ENCODE results near the gene CSNK1D. TPM values are rescaled to one million over a fixed set of nuclear protein-coding genes. Genes with fewer than 3 reads are reported as not detected.

Gene CSNK1D
- total and polyA plus RNA-seq, 9 donors: 46.0 to 160 (median 121) TPM

- Histone ChIP-seq H3K27ac (peak overlapping the region; percentile 65 to 67), H3K4me3 (no peak overlapping the region), H3K36me3 (no peaks in the 10 kb centered on the region), H3K4me1 (ENCODE audit: insufficient read depth) (peaks cover 61% of the 10 kb centered on the region), H3K27me3 (no peaks in the 10 kb centered on the region), H3K9me3 (no peaks in the 10 kb centered on the region)
- no peak for TF ChIP-seq POLR2A (IDR thresholded peaks at IDR 0.05)
- no peak for TF ChIP-seq EP300 (IDR thresholded peaks at IDR 0.05)
- TF ChIP-seq CTCF (IDR thresholded peaks at IDR 0.05): no peak
- DNase-seq: peak in 4 of 5 donors; percentile 57 to 78 (median 72)
- intact Hi-C loops (cut with DNase I): loop anchor here in 2 of 4 donors (1.0 to 10.0 kb wide), 2 partner anchors 12 to 83 kb away; no protein-coding TSS in a partner anchor
- WGBS, 3 donors: 28 to 32% (median 29%) methylated on average over 26 to 27 of the region's 27 CpGs
Observed at GRCh38 chr17:82241183-82241925, 32.1 kb downstream of the CSNK1D start.

GRCh38 chr17:82240506-82241182 lies 32.9 kb downstream of the CSNK1D start:
- intact Hi-C loops (cut with DNase I): loop anchor here in 2 of 4 donors (1.0 to 10.0 kb wide), 2 partner anchors 13 to 84 kb away; no protein-coding TSS in a partner anchor
- H3K27ac ChIP-seq: peak overlapping the region; percentile 65 to 67
- DNase-seq: peak in 2 of 5 donors; percentile 40 to 53

GRCh38 chr17:82239926-82240505 lies 33.5 kb downstream of the CSNK1D start:
- H3K4me1 ChIP-seq (ENCODE audit: insufficient read depth): peaks cover 65% of the 10 kb centered on the region
- H3K27ac ChIP-seq: peak overlapping the region; percentile 65 to 67
- DNase-seq: peak in 3 of 5 donors; percentile 19 to 60 (median 51)
- no peaks in the 10 kb centered on the region for H3K27me3 ChIP-seq
- no peaks in the 10 kb centered on the region for H3K36me3 ChIP-seq
- no peak overlapping the region for H3K4me3 ChIP-seq
- no peaks in the 10 kb centered on the region for H3K9me3 ChIP-seq
- TF ChIP-seq EP300 (IDR thresholded peaks at IDR 0.05) (no peak), CTCF (IDR thresholded peaks at IDR 0.05) (no peak), POLR2A (IDR thresholded peaks at IDR 0.05) (no peak)
- intact Hi-C loops (cut with DNase I): loop anchor here in 3 of 4 donors (5.0 to 10.0 kb wide), 3 partner anchors 55 to 85 kb away; no protein-coding TSS in a partner anchor
- WGBS, 3 donors: 45 to 74% (median 71%) methylated on average over 21 to 22 of the region's 22 CpGs

More at GRCh38 chr17:82240506-82241182, 32.9 kb downstream of the CSNK1D start:
- Histone ChIP-seq H3K9me3 (no peaks in the 10 kb centered on the region), H3K4me3 (no peak overlapping the region), H3K27me3 (no peaks in the 10 kb centered on the region), H3K36me3 (no peaks in the 10 kb centered on the region), H3K4me1 (ENCODE audit: insufficient read depth) (peaks cover 65% of the 10 kb centered on the region)
- TF ChIP-seq POLR2A (IDR thresholded peaks at IDR 0.05): no peak
- no peak for TF ChIP-seq CTCF (IDR thresholded peaks at IDR 0.05)
- no peak for TF ChIP-seq EP300 (IDR thresholded peaks at IDR 0.05)
- WGBS, 3 donors: 51 to 64% (median 56%) methylated on average over 18 to 20 of the region's 20 CpGs

- Histone ChIP-seq H3K4me1 (ENCODE audit: insufficient read depth) (peaks cover 66% of the 10 kb centered on the region), H3K27me3 (no peaks in the 10 kb centered on the region), H3K36me3 (no peaks in the 10 kb centered on the region), H3K27ac (peak overlapping the region in 1 of 2 donors; percentile 69), H3K4me3 (no peak overlapping the region), H3K9me3 (no peaks in the 10 kb centered on the region)
- 70 to 79% (median 77%) methylated on average over 17 of the region's 17 CpGs for WGBS, 3 donors
- peak in 2 of 5 donors; percentile 11 to 36 for DNase-seq
- no peak for TF ChIP-seq EP300 (IDR thresholded peaks at IDR 0.05)
- no peak for TF ChIP-seq POLR2A (IDR thresholded peaks at IDR 0.05)
- TF ChIP-seq CTCF (IDR thresholded peaks at IDR 0.05): no peak
- intact Hi-C loops (cut with DNase I): loop anchor here in 2 of 4 donors (5.0 to 10.0 kb wide), 2 partner anchors 55 to 83 kb away; no protein-coding TSS in a partner anchor
Observed at GRCh38 chr17:82239401-82239925, 34.0 kb downstream of the CSNK1D start.

All from ovary (tissue), 9 donors.